Prostate gland (tissue), 2 donors: ENCODE results near the gene BICD1.

Source experiments
- CTCF ChIP-seq, 4 experiments: fragments of 200-600 bp in 2 of 4; fragments of 450-650 bp in 2 of 4; sonication (generic) in 2 of 4; IDR thresholded peaks; 1 replicate in 3 of 4; 2 replicates in 1 of 4; pipeline ENCODE4 v1.5.1; 2016 to 2019; ENCODE audit warnings: antibody characterized with exemption in 4 of 4, mild to moderate bottlenecking in 2 of 4, moderate library complexity in 2 of 4
- POLR2A ChIP-seq: fragments of 450-650 bp; IDR thresholded peaks from one replicate; pipeline ENCODE4 v1.6.1; 2016; ENCODE audit warnings: antibody characterized with exemption, mild to moderate bottlenecking
- POLR2AphosphoS5 ChIP-seq: sonication (generic); formaldehyde crosslinking; IDR thresholded peaks from one replicate; pipeline ENCODE4 v1.6.1; 2017; ENCODE audit warnings: antibody characterized with exemption

DNA sequence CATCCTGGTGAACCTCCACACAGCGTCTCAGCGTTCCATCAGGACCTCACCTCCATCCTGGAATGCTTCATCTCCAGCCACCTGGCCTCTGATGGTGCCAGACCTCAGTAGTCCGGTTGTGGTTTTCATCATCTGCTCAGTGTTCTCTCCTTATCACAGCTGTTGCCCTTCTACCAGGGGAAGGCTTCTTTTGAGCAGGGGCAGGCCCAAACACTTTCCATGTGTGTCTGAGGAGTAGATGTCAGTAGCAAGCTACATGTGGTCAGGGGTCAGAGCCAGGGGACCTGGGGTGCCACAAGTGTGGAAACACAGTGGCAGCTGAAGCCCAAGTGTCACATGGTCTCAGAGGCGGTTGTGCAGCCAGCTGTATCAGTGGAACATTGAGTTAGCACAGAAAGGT lies 262.6 kb downstream of the BICD1 start:
- TF ChIP-seq CTCF (IDR thresholded peaks at IDR 0.05) (no peak), POLR2A (no peak), POLR2AphosphoS5 (no peak)
